Osteoblast (primary cell): ENCODE measurements around the gene BAG1. TPM values are rescaled to one million over a fixed set of nuclear protein-coding genes. Genes with fewer than 3 reads are reported as not detected.

ENCODE experiments used
- DNase-seq: peaks from one replicate; pipeline ENCODE4 v3.0.0; 2011; ENCODE audit warnings: low spot score, mixed read lengths; ENCODE audit not compliant: insufficient read length; ENCODE audit errors: missing footprints
- H2AFZ ChIP-seq: 2 replicates; pipeline ENCODE4 v1.6.0; 2011; ENCODE audit warnings: mild to moderate bottlenecking, low read length
- H3K27ac ChIP-seq: 2 replicates; pipeline ENCODE4 v1.5.1; 2011; ENCODE audit warnings: mild to moderate bottlenecking, low read depth, low read length, moderate library complexity
- H3K27me3 ChIP-seq: 2 replicates; pipeline ENCODE4 v1.6.0; 2012; ENCODE audit warnings: mild to moderate bottlenecking, control low read depth, inconsistent platforms, low read length, moderate library complexity; ENCODE audit not compliant: insufficient read depth
- H3K36me3 ChIP-seq: 2 replicates; pipeline ENCODE4 v1.5.1; 2011; ENCODE audit warnings: mild to moderate bottlenecking, low read length, control low read depth, moderate library complexity; ENCODE audit not compliant: insufficient read depth
- H3K4me1 ChIP-seq: 2 replicates; pipeline ENCODE4 v1.5.1; 2011; ENCODE audit warnings: mild to moderate bottlenecking, low read length, control low read depth, moderate library complexity; ENCODE audit not compliant: insufficient read depth
- H3K4me2 ChIP-seq: 2 replicates; pipeline ENCODE4 v1.6.0; 2011; ENCODE audit warnings: mild to moderate bottlenecking, low read length; ENCODE audit not compliant: insufficient read depth
- H3K4me3 ChIP-seq: fragments of 200-600 bp; sonication (generic); 3 replicates; pipeline ENCODE4 v1.5.1; 2012; ENCODE audit warnings: mild to moderate bottlenecking, low read length, inconsistent platforms; ENCODE audit not compliant: insufficient read depth
- H3K79me2 ChIP-seq: 2 replicates; pipeline ENCODE4 v1.6.0; 2012; ENCODE audit warnings: mild to moderate bottlenecking, low read length, control low read depth, inconsistent platforms; ENCODE audit not compliant: insufficient read depth
- H3K9me3 ChIP-seq: 2 replicates; pipeline ENCODE4 v1.5.1; 2011; ENCODE audit warnings: low read depth, low read length, control low read depth
- H4K20me1 ChIP-seq: 2 replicates; pipeline ENCODE4 v1.6.0; 2012; ENCODE audit warnings: mild to moderate bottlenecking, low read length, control low read depth; ENCODE audit not compliant: insufficient read depth
- total RNA-seq: library from RNA; depleted of rRNA; stranded (reverse); fragments of >200 nt; gene quantifications from 2 replicates; pipeline ENCODE4 v1.2.3, GENCODE V29; 2012
- TF ChIP-seq, protein P1 (sequence below): IDR thresholded peaks from 2 replicates; pipeline ENCODE4 v1.5.1; 2011; ENCODE audit warnings: mild to moderate bottlenecking, low read depth, low read length, moderate library complexity; ENCODE audit errors: extremely low read depth

BAG1 gene
- total RNA-seq, 1 donor, result 29.3 TPM

DNA sequence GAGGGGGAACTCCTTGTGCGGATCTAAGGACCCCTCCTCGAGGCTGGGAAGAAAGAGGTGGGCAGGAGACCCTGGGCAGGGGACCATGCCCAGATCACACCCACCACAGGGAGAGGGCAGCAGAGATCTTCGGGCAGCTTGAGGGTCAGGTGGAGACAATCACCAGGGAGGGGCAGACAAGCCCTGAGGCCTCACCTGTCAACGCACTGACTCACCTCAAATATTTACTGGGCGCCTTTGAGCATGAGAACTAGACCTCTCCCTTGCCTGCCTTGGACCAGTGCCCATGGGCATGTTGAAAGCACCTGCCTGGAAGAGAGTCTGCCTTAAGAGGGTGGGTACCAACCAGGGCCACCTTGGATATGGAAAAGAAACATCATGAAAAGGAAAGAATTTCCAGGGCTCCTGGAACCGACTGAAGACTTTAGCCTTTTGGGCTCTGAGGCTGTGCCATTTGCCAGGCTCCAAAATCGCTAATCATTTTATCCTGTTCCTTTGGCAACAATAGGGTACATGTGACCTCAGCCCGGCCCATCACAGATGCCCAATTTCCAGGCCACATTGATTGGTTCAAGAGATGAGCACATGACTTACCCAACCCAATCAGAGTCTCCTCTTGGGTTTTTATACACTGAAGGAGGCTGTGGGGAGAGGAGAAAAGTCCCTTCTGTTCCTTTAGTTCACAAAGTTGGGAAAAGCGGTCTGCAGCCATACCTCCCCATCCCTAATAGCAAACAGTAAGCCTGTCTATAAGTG is 35.0 kb downstream of the BAG1 start:
- no peaks in the 10 kb centered on the region for H4K20me1 ChIP-seq
- no peaks in the 10 kb centered on the region for H3K27me3 ChIP-seq
- H2AFZ ChIP-seq, result no peak overlapping the region
- H3K9me3 ChIP-seq, result no peaks in the 10 kb centered on the region
- no peak overlapping the region for H3K4me2 ChIP-seq
- no peaks in the 10 kb centered on the region for H3K36me3 ChIP-seq
- H3K4me1 ChIP-seq, result peaks cover 16% of the 10 kb centered on the region
- TF ChIP-seq, protein P1, sequence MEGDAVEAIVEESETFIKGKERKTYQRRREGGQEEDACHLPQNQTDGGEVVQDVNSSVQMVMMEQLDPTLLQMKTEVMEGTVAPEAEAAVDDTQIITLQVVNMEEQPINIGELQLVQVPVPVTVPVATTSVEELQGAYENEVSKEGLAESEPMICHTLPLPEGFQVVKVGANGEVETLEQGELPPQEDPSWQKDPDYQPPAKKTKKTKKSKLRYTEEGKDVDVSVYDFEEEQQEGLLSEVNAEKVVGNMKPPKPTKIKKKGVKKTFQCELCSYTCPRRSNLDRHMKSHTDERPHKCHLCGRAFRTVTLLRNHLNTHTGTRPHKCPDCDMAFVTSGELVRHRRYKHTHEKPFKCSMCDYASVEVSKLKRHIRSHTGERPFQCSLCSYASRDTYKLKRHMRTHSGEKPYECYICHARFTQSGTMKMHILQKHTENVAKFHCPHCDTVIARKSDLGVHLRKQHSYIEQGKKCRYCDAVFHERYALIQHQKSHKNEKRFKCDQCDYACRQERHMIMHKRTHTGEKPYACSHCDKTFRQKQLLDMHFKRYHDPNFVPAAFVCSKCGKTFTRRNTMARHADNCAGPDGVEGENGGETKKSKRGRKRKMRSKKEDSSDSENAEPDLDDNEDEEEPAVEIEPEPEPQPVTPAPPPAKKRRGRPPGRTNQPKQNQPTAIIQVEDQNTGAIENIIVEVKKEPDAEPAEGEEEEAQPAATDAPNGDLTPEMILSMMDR, result no peak
- H3K79me2 ChIP-seq, result no peaks in the 10 kb centered on the region
- no peak overlapping the region for H3K4me3 ChIP-seq
- H3K27ac ChIP-seq, result no peak overlapping the region
- DNase-seq, result no peak

DNA sequence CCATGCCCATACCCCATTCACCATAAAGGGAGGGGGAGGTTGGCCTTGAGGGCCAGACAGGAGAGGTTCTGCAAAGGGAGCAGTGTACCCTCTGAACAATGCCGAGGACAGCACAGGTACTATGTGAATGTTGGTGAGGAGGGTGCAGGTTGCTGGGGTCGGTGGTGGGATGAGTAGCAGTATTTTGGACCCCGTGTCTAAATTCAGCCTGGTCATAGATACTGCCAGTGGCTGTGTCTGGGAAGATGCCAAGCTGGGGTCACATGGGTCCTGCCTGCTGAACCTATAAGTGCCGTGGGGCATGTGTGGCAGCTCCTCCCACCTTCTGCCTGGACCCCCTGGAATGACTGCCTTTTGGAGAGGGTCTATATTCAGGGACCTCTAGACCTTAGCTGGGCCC is 35.9 kb downstream of the BAG1 start:
- TF ChIP-seq, protein P1, result no peak
- DNase-seq, result no peak
- H3K27me3 ChIP-seq, result no peaks in the 10 kb centered on the region
- H2AFZ ChIP-seq, result no peak overlapping the region
- H3K4me2 ChIP-seq, result no peak overlapping the region
- H3K9me3 ChIP-seq, result no peaks in the 10 kb centered on the region
- H3K4me1 ChIP-seq, result peaks cover 7% of the 10 kb centered on the region
- no peak overlapping the region for H3K27ac ChIP-seq
- H3K79me2 ChIP-seq, result no peaks in the 10 kb centered on the region
- no peaks in the 10 kb centered on the region for H4K20me1 ChIP-seq
- H3K4me3 ChIP-seq, result no peak overlapping the region
- no peaks in the 10 kb centered on the region for H3K36me3 ChIP-seq

DNA sequence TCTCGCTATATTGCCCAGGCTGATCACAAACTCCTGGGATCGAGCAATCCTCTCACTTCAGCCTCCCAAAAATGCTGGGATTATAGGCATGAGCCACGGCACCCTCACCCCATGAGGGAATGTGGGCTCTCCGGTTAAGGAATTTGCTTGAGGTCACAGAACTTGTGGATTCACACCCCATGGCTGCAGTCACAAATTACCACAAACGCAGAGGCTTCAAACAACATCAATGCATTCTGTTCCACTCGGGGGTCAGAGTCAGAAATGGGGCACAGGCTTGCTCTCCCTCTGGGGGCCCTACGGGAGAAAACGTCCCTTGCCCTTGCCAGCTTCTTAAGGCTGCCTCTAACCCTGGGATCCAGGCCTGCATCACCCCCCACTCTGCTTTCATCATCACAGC is 36.8 kb downstream of the BAG1 start:
- no peaks in the 10 kb centered on the region for H4K20me1 ChIP-seq
- H3K9me3 ChIP-seq, result no peaks in the 10 kb centered on the region
- TF ChIP-seq, protein P1, result no peak
- no peak overlapping the region for H3K27ac ChIP-seq
- H3K27me3 ChIP-seq, result no peaks in the 10 kb centered on the region
- H3K4me1 ChIP-seq, result peaks cover 6% of the 10 kb centered on the region
- H2AFZ ChIP-seq, result peak overlapping the region; percentile 15
- no peaks in the 10 kb centered on the region for H3K36me3 ChIP-seq
- H3K4me2 ChIP-seq, result no peak overlapping the region
- DNase-seq, result no peak
- H3K79me2 ChIP-seq, result no peaks in the 10 kb centered on the region
- H3K4me3 ChIP-seq, result no peak overlapping the region

DNA sequence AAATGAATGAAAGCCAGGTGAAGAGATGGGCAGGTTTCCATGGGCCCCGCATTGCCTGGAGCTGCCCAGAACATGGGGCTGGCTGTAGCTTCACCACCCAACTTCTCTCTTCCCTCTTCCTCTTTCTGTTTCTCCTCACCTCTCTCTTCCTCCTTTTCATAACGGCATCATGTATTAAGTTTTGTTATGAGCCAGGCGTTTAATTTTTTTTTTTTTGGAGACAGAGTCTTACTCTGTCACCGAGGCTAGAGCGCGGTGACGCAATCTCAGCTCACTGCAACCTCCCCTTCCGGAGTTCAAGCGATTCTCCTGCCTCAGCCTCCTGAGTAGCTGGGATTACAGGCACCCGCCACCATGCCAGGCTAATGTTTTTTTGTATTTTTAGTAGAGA is 37.5 kb downstream of the BAG1 start:
- Histone ChIP-seq H3K4me2 (no peak overlapping the region), H3K4me3 (no peak overlapping the region), H2AFZ (no peak overlapping the region), H3K27ac (no peak overlapping the region), H4K20me1 (no peaks in the 10 kb centered on the region), H3K9me3 (no peaks in the 10 kb centered on the region), H3K4me1 (peaks cover 6% of the 10 kb centered on the region), H3K27me3 (no peaks in the 10 kb centered on the region), H3K79me2 (no peaks in the 10 kb centered on the region), H3K36me3 (no peaks in the 10 kb centered on the region)
- TF ChIP-seq, protein P1, result no peak
- no peak for DNase-seq
